Activated T-helper 1 cell treated with anti-CD3 and anti-CD28 coated beads, Interleukin-12 subunit alpha, Interleukin-12 subunit beta, Interleukin-2, Interleukin-4 antibody, amounts not matched to agents 30 ng/mL and 10 ng/mL and 1 ng/mL, durations not matched to agents 14 hours and 24 hours and 36 hours (primary cell): Measurements from ENCODE around the gene SEC14L2. TPM values are rescaled to one million over a fixed set of nuclear protein-coding genes. Genes with fewer than 3 reads are reported as not detected.

ENCODE experiments used
- DNase-seq: peaks from one replicate; pipeline ENCODE4 v3.0.0; 2021; ENCODE audit warnings: low spot score
- H3K27ac Mint-ChIP-seq: one replicate; pipeline ENCODE4 v1.8.0; 2021; ENCODE audit warnings: mild to moderate bottlenecking, mixed read lengths
- H3K27me3 Mint-ChIP-seq: one replicate; pipeline ENCODE4 v1.8.0; 2022; ENCODE audit warnings: mild to moderate bottlenecking, moderate library complexity, mixed read lengths; ENCODE audit not compliant: insufficient read depth
- H3K36me3 Mint-ChIP-seq: one replicate; pipeline ENCODE4 v1.8.0; 2021; ENCODE audit warnings: low read depth, mixed read lengths
- H3K4me1 Mint-ChIP-seq: one replicate; pipeline ENCODE4 v1.8.0; 2021; ENCODE audit warnings: low read depth, mixed read lengths
- H3K4me3 Mint-ChIP-seq: one replicate; pipeline ENCODE4 v1.8.0; 2021; ENCODE audit warnings: mild to moderate bottlenecking, moderate library complexity, mixed read lengths
- H3K9me3 Mint-ChIP-seq: one replicate; pipeline ENCODE4 v1.8.0; 2021; ENCODE audit warnings: mixed read lengths
- intact Hi-C: fragments of 100-400 bp; cut with micrococcal nuclease; formaldehyde crosslinking; loops from one replicate; pipeline ENCODE4 v1.15.1; 2024
- total RNA-seq: library from RNA; stranded (reverse); gene quantifications from 2 replicates; pipeline ENCODE4 v1.2.3, GENCODE V29; 2022

The SEC14L2 gene
- total RNA-seq, 1 donor from 2014 or later, result 25.6 TPM

GRCh38 chr22:30420347-30421125 lies 23.7 kb downstream of the SEC14L2 start:
- intact Hi-C loops, result loop anchor here (5.0 to 10.0 kb wide), 2 partner anchors 322 to 866 kb away; partner anchors contain the start of gene THOC5
- peaks cover 54% of the 10 kb centered on the region for H3K36me3 Mint-ChIP-seq
- H3K9me3 Mint-ChIP-seq, result no peaks in the 10 kb centered on the region
- peak overlapping the region; percentile 95 for H3K27ac Mint-ChIP-seq
- DNase-seq, result no peak
- no peaks in the 10 kb centered on the region for H3K27me3 Mint-ChIP-seq
- peak overlapping the region; percentile 72 for H3K4me3 Mint-ChIP-seq
- peaks cover 56% of the 10 kb centered on the region for H3K4me1 Mint-ChIP-seq

GRCh38 chr22:30421695-30422480 lies 25.1 kb downstream of the SEC14L2 start:
- H3K4me1 Mint-ChIP-seq, result peaks cover 56% of the 10 kb centered on the region
- DNase-seq, result no peak
- H3K27me3 Mint-ChIP-seq, result no peaks in the 10 kb centered on the region
- no peaks in the 10 kb centered on the region for H3K9me3 Mint-ChIP-seq
- H3K4me3 Mint-ChIP-seq, result peak overlapping the region; percentile 98
- H3K27ac Mint-ChIP-seq, result peak overlapping the region; percentile 99
- peaks cover 44% of the 10 kb centered on the region for H3K36me3 Mint-ChIP-seq
- intact Hi-C loops, result loop anchor here (1.0 to 10.0 kb wide), 3 partner anchors 8 to 867 kb away; partner anchors contain the start of gene THOC5

- Mint-ChIP-seq H3K9me3 (no peaks in the 10 kb centered on the region), H3K27me3 (no peaks in the 10 kb centered on the region), H3K4me1 (peaks cover 62% of the 10 kb centered on the region), H3K27ac (peak overlapping the region; percentile 99), H3K36me3 (peaks cover 42% of the 10 kb centered on the region), H3K4me3 (peak overlapping the region; percentile 98)
- no peak for DNase-seq
- intact Hi-C loops, result loop anchor here (1.0 to 10.0 kb wide), 4 partner anchors 8 to 868 kb away; partner anchors contain the start of genes OSM and THOC5
Measured at GRCh38 chr22:30422481-30423300, 25.9 kb downstream of the SEC14L2 start.

- no peaks in the 10 kb centered on the region for H3K27me3 Mint-ChIP-seq
- H3K4me1 Mint-ChIP-seq, result peaks cover 66% of the 10 kb centered on the region
- peaks cover 39% of the 10 kb centered on the region for H3K36me3 Mint-ChIP-seq
- peak; percentile 44 for DNase-seq
- H3K27ac Mint-ChIP-seq, result peak overlapping the region; percentile 99
- peak overlapping the region; percentile 98 for H3K4me3 Mint-ChIP-seq
- H3K9me3 Mint-ChIP-seq, result no peaks in the 10 kb centered on the region
- intact Hi-C loops, result loop anchor here (1.0 to 10.0 kb wide), 3 partner anchors 157 to 869 kb away; partner anchors contain the start of genes OSM and THOC5
Measured at GRCh38 chr22:30423301-30423958, 26.6 kb downstream of the SEC14L2 start.

- peak overlapping the region; percentile 98 for H3K4me3 Mint-ChIP-seq
- no peaks in the 10 kb centered on the region for H3K9me3 Mint-ChIP-seq
- H3K27ac Mint-ChIP-seq, result peak overlapping the region; percentile 99
- H3K4me1 Mint-ChIP-seq, result peaks cover 66% of the 10 kb centered on the region
- H3K36me3 Mint-ChIP-seq, result peaks cover 43% of the 10 kb centered on the region
- H3K27me3 Mint-ChIP-seq, result no peaks in the 10 kb centered on the region
- DNase-seq, result peak; percentile 98
- intact Hi-C loops, result loop anchor here (1.0 to 10.0 kb wide), 7 partner anchors 97 to 869 kb away; partner anchors contain the start of genes CASTOR1, OSM, TBC1D10A and THOC5
Measured at GRCh38 chr22:30423959-30424533, 27.2 kb downstream of the SEC14L2 start.

- Mint-ChIP-seq H3K4me3 (peak overlapping the region; percentile 98), H3K36me3 (peaks cover 44% of the 10 kb centered on the region), H3K27me3 (no peaks in the 10 kb centered on the region), H3K4me1 (peaks cover 66% of the 10 kb centered on the region), H3K9me3 (no peaks in the 10 kb centered on the region), H3K27ac (peak overlapping the region; percentile 99)
- intact Hi-C loops, result loop anchor here (1.0 to 10.0 kb wide), 6 partner anchors 98 to 870 kb away; partner anchors contain the start of genes CASTOR1, TBC1D10A and THOC5
- DNase-seq, result no peak
Measured at GRCh38 chr22:30424534-30425326, 27.9 kb downstream of the SEC14L2 start.

- peaks cover 47% of the 10 kb centered on the region for H3K36me3 Mint-ChIP-seq
- intact Hi-C loops, result loop anchor here (2.0 to 10.0 kb wide), 2 partner anchors 98 to 870 kb away; partner anchors contain the start of genes TBC1D10A and THOC5
- peak overlapping the region; percentile 98 for H3K4me3 Mint-ChIP-seq
- H3K27ac Mint-ChIP-seq, result peak overlapping the region; percentile 89
- no peaks in the 10 kb centered on the region for H3K27me3 Mint-ChIP-seq
- no peaks in the 10 kb centered on the region for H3K9me3 Mint-ChIP-seq
- no peak for DNase-seq
- peaks cover 62% of the 10 kb centered on the region for H3K4me1 Mint-ChIP-seq
Measured at GRCh38 chr22:30425327-30425615, 28.5 kb downstream of the SEC14L2 start.

GRCh38 chr22:30425616-30426387 lies 29.0 kb downstream of the SEC14L2 start, which contains the start of gene MTFP1:
TSS of gene MTFP1 (plus strand) at chr22:30425768. CDS start at chr22:30425880, 112 bp downstream.
- Mint-ChIP-seq H3K4me1 (peaks cover 57% of the 10 kb centered on the region), H3K9me3 (no peaks in the 10 kb centered on the region), H3K4me3 (peak within 1 kb of the TSS; percentile 98), H3K27me3 (no peaks in the 10 kb centered on the region), H3K36me3 (peaks cover 44% of the 10 kb centered on the region), H3K27ac (peak within 1 kb of the TSS; percentile 99)
- intact Hi-C loops, result loop anchor here (1.0 to 10.0 kb wide), 8 partner anchors 9 to 871 kb away; partner anchors contain the start of genes SEC14L2, SF3A1, TBC1D10A and THOC5
- peak; percentile 38 for DNase-seq

- peak overlapping the region; percentile 89 for H3K27ac Mint-ChIP-seq
- no peaks in the 10 kb centered on the region for H3K9me3 Mint-ChIP-seq
- no peaks in the 10 kb centered on the region for H3K27me3 Mint-ChIP-seq
- intact Hi-C loops, result loop anchor here (1.0 to 10.0 kb wide), 7 partner anchors 9 to 872 kb away; partner anchors contain the start of genes SEC14L2, SF3A1 and THOC5
- peaks cover 49% of the 10 kb centered on the region for H3K4me1 Mint-ChIP-seq
- peak overlapping the region; percentile 98 for H3K4me3 Mint-ChIP-seq
- H3K36me3 Mint-ChIP-seq, result peaks cover 41% of the 10 kb centered on the region
- DNase-seq, result peak; percentile 75
Measured at GRCh38 chr22:30426388-30427353, 29.9 kb downstream of the SEC14L2 start.
